ENCODE results near the gene PDE6A. TPM values are rescaled to one million over a fixed set of nuclear protein-coding genes. Genes with fewer than 3 reads are reported as not detected.
A peak's percentile ranks its signal among the peaks of the same experiment; 100 is the strongest.

The PDE6A gene
- total and polyA plus RNA-seq, 4 donors, result 0.13 TPM; not detected in 3

DNA sequence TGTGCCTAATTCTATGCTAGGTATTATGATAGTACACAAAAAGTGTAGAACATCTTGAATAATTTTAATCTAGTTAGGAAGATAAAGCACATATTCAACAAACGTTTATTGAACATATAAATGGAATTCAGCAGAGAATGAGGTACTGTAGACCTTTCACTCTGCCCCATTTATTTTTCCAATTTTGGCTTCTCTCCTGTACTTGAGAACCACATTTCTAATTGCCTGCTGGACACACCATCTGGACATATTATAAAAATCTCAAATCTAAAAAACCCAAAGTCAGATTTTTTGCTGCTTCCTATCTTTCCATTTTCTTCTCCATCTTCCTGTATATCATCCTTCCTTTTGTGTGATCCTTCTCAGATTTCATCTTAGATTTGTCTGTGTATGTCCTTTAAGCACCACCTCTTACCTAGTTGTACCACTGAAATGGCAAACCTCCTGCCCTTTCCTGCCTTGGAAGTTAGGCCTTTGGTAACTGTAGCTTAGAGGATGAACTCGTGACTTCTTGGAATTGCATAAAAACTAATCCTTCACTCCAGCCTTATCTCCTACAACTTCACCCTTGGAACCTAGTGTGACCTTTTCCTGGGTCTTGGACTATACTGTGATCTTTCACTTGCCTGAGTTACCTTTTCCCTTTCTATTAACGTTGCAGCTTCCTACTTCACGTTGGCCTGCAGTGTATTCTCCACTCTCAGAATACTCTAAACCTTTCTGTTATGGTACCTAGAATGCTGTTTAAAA lies 24.8 kb upstream of the PDE6A start:
- no peak overlapping the region for H3K4me3 ChIP-seq (ENCODE audit: low read length in 2 of 2)
- ATAC-seq (ENCODE audit: low FRiP score) (no peak), DNase-seq (no peak)
- intact Hi-C loops (cut with DNase I), result loop anchor here in 1 of 2 donors (10.0 kb wide), 1 partner anchor 795 kb away; no protein-coding TSS in a partner anchor
- no peaks in the 10 kb centered on the region for H3K9me3 ChIP-seq (ENCODE audit: control insufficient read depth, low read length)
- H3K27ac ChIP-seq (ENCODE audit: low read depth in 1 of 2, low read length in 2 of 2), result no peak overlapping the region
- no peaks in the 10 kb centered on the region for H3K27me3 ChIP-seq (ENCODE audit: control insufficient read depth in 1 of 2, insufficient read depth in 2 of 2, low read length in 1 of 2)
- no peaks in the 10 kb centered on the region for H3K36me3 ChIP-seq (ENCODE audit: control insufficient read depth in 1 of 2, insufficient read depth in 2 of 2, low read length in 1 of 2)
- H3K4me1 ChIP-seq (ENCODE audit: control insufficient read depth in 1 of 2, insufficient read depth in 2 of 2, low read length in 2 of 2), result no peaks in the 10 kb centered on the region
- 87 to 91% methylated on average over 4 of the region's 4 CpGs for WGBS, 2 donors

DNA sequence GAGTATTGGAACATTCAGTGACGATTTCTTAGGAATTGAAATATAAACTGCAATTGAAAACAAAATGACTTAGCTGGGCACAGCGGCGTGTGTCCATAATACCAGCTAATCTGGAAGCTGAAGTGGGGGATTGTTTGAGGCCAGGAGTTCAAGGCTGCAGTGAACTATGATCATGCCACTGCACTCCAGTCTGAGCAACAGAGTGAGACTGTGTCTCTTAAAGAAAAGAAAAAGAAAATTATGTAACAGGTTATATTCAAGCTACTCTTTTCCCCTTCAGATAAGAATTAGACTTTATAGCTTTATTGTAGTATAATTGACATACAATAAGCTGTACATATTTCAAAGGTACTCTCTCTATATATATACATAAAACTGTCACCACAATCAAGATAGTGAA lies 22.4 kb upstream of the PDE6A start:
- intact Hi-C loops (cut with DNase I), result loop anchor here in 1 of 2 donors (10.0 kb wide), 1 partner anchor 792 kb away; no protein-coding TSS in a partner anchor
- 88 to 92% methylated on average over 3 of the region's 3 CpGs for WGBS, 2 donors

DNA sequence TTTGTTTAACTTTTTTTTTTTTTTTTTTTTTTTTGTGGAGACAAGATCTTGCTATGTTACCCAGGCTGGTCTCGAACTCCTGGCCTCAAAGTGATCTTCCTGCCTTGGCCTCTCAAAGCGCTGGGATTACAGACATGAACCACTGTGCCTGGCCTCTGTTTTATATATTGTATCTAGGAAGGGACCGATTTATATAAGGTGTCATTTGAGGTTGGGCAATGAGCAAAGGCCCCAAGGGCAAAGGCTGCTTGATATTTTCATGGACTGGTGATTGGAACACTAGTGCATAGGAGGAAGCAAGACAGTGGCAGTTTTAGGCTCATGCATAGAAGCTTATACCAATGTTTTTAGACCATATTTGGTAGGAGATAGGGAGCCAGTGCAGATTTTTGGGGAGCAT lies 19.1 kb upstream of the PDE6A start:
- no peak overlapping the region for H3K27ac ChIP-seq (ENCODE audit: low read depth in 1 of 2, low read length in 2 of 2)
- intact Hi-C loops (cut with DNase I), result loop anchor here (2.0 to 10.0 kb wide), 4 partner anchors 46 to 789 kb away; no protein-coding TSS in a partner anchor
- WGBS, 2 donors, result 99 to 100% methylated on average over 3 of the region's 3 CpGs
- no peaks in the 10 kb centered on the region for H3K9me3 ChIP-seq (ENCODE audit: control insufficient read depth, low read length)
- H3K27me3 ChIP-seq (ENCODE audit: control insufficient read depth in 1 of 2, insufficient read depth in 2 of 2, low read length in 1 of 2), result no peaks in the 10 kb centered on the region
- ATAC-seq (ENCODE audit: low FRiP score), result no peak
- no peaks in the 10 kb centered on the region for H3K36me3 ChIP-seq (ENCODE audit: control insufficient read depth in 1 of 2, insufficient read depth in 2 of 2, low read length in 1 of 2)
- no peak overlapping the region for H3K4me3 ChIP-seq (ENCODE audit: low read length in 2 of 2)
- H3K4me1 ChIP-seq (ENCODE audit: control insufficient read depth in 1 of 2, insufficient read depth in 2 of 2, low read length in 2 of 2), result no peaks in the 10 kb centered on the region
- DNase-seq, result no peak

More for the DNA sequence above, 22.4 kb upstream of the PDE6A start:
- Histone ChIP-seq H3K27me3 (ENCODE audit: control insufficient read depth in 1 of 2, insufficient read depth in 2 of 2, low read length in 1 of 2) (no peaks in the 10 kb centered on the region), H3K36me3 (ENCODE audit: control insufficient read depth in 1 of 2, insufficient read depth in 2 of 2, low read length in 1 of 2) (no peaks in the 10 kb centered on the region), H3K4me3 (ENCODE audit: low read length in 2 of 2) (no peak overlapping the region), H3K27ac (ENCODE audit: low read depth in 1 of 2, low read length in 2 of 2) (no peak overlapping the region), H3K4me1 (ENCODE audit: control insufficient read depth in 1 of 2, insufficient read depth in 2 of 2, low read length in 2 of 2) (no peaks in the 10 kb centered on the region), H3K9me3 (ENCODE audit: control insufficient read depth, low read length) (no peaks in the 10 kb centered on the region)
- DNase-seq, result no peak
- ATAC-seq (ENCODE audit: low FRiP score), result no peak

DNA sequence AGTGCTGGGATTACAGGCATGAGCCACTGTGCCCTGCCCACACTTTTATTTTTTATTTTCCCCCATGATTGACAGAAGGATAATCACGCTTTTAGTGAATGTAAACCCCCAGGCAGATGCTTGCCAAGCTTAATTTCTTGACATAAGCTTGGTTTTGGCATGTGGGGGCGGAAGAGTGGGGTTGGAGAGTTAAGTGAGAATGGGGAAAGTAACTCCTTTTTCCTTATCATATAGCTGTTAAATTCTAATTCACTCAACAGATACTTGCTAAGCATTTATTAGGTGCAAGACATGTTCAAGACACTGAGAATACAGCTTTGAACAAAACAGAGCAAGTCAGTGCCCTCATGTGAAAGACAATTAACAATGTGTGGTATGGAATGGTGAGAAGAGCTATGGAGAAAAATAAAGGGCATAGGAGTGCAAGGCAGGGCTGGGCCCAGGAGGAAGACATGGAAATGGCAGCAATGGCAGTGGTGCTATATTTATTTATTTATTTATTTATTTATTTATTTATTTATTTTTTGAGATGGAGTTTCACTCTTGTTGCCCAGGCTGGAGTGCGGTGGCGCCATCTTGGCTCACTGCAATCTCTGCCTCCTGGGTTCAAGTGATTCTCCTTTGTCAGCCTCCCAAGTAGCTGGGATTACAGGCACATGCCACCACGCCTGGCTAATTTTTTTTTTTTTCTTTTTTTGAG lies 18.2 kb upstream of the PDE6A start:
- H3K27ac ChIP-seq (ENCODE audit: low read depth in 1 of 2, low read length in 2 of 2), result no peak overlapping the region
- DNase-seq (no peak), ATAC-seq (ENCODE audit: low FRiP score) (no peak)
- intact Hi-C loops (cut with DNase I), result loop anchor here (2.0 to 10.0 kb wide), 4 partner anchors 45 to 788 kb away; no protein-coding TSS in a partner anchor
- no peaks in the 10 kb centered on the region for H3K4me1 ChIP-seq (ENCODE audit: control insufficient read depth in 1 of 2, insufficient read depth in 2 of 2, low read length in 2 of 2)
- no peak overlapping the region for H3K4me3 ChIP-seq (ENCODE audit: low read length in 2 of 2)
- WGBS, 2 donors, result 88 to 94% methylated on average over 5 of the region's 5 CpGs
- no peaks in the 10 kb centered on the region for H3K27me3 ChIP-seq (ENCODE audit: control insufficient read depth in 1 of 2, insufficient read depth in 2 of 2, low read length in 1 of 2)
- no peaks in the 10 kb centered on the region for H3K36me3 ChIP-seq (ENCODE audit: control insufficient read depth in 1 of 2, insufficient read depth in 2 of 2, low read length in 1 of 2)
- no peaks in the 10 kb centered on the region for H3K9me3 ChIP-seq (ENCODE audit: control insufficient read depth, low read length)

DNA sequence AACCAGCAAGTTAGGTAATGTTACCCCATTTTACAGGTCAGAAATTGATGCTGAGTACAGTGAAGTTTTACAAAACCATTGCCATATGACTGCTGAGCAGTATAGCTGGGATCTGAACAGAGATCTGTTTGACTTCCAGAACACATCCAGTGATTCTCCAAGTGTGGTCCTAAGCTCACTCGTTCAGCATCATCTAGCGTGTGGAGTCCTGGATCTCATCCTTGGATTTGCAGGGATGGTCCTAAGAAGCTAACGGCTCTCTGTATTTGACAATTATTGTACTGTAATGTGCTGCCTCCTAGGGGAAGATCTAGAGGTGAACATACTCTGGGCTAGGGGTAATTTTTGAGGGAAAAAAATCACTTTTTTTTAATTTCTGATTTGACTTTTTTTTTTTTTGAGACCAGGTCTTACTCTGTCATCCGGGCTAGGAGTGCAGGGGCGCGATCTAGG lies 17.4 kb upstream of the PDE6A start:
- Histone ChIP-seq H3K4me1 (ENCODE audit: control insufficient read depth in 1 of 2, insufficient read depth in 2 of 2, low read length in 2 of 2) (no peaks in the 10 kb centered on the region), H3K27ac (ENCODE audit: low read depth in 1 of 2, low read length in 2 of 2) (peak overlapping the region in 1 of 2 donors; percentile 30), H3K27me3 (ENCODE audit: control insufficient read depth in 1 of 2, insufficient read depth in 2 of 2, low read length in 1 of 2) (no peaks in the 10 kb centered on the region), H3K4me3 (ENCODE audit: low read length in 2 of 2) (no peak overlapping the region), H3K9me3 (ENCODE audit: control insufficient read depth, low read length) (no peaks in the 10 kb centered on the region), H3K36me3 (ENCODE audit: control insufficient read depth in 1 of 2, insufficient read depth in 2 of 2, low read length in 1 of 2) (no peaks in the 10 kb centered on the region)
- ATAC-seq (ENCODE audit: low FRiP score) (no peak), DNase-seq (no peak)
- 50% methylated on average over 6 of the region's 6 CpGs for WGBS, 2 donors
- intact Hi-C loops (cut with DNase I), result loop anchor here (2.0 to 10.0 kb wide), 5 partner anchors 45 to 787 kb away; no protein-coding TSS in a partner anchor

DNA sequence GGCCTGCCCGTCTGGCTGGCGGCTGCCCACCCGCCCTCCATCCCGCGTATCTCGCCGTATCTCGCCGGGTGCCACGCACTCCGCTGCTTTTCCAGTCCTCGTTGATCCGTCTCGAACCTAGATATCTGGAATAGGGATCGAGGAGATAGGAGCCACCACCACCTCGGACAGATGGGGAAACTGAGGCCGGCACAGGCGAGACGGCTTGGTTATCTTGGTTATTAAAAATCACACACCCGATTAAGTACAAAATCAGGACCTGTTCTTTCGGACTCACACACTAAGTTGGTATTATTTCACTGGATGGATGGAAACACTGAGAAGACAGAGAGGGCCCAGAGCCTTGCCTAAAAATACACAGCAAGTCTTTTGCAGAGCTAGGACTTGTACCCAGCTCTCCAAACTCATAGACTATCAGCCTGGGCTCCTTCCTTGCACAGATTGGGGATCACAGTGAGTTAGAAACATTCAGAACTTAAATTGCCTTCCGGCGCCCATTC lies 16.6 kb upstream of the PDE6A start:
- 9 to 10% methylated on average over 23 of the region's 23 CpGs for WGBS, 2 donors
- no peak for ATAC-seq (ENCODE audit: low FRiP score)
- Histone ChIP-seq H3K27ac (ENCODE audit: low read depth in 1 of 2, low read length in 2 of 2) (peak overlapping the region in 1 of 2 donors; percentile 75), H3K36me3 (ENCODE audit: control insufficient read depth in 1 of 2, insufficient read depth in 2 of 2, low read length in 1 of 2) (no peaks in the 10 kb centered on the region), H3K27me3 (ENCODE audit: control insufficient read depth in 1 of 2, insufficient read depth in 2 of 2, low read length in 1 of 2) (no peaks in the 10 kb centered on the region), H3K4me3 (ENCODE audit: low read length in 2 of 2) (peak overlapping the region; percentile 45 to 91), H3K9me3 (ENCODE audit: control insufficient read depth, low read length) (no peaks in the 10 kb centered on the region), H3K4me1 (ENCODE audit: control insufficient read depth in 1 of 2, insufficient read depth in 2 of 2, low read length in 2 of 2) (no peaks in the 10 kb centered on the region)
- intact Hi-C loops (cut with DNase I), result loop anchor here (2.0 to 10.0 kb wide), 4 partner anchors 44 to 786 kb away; no protein-coding TSS in a partner anchor
- DNase-seq, result no peak

DNA sequence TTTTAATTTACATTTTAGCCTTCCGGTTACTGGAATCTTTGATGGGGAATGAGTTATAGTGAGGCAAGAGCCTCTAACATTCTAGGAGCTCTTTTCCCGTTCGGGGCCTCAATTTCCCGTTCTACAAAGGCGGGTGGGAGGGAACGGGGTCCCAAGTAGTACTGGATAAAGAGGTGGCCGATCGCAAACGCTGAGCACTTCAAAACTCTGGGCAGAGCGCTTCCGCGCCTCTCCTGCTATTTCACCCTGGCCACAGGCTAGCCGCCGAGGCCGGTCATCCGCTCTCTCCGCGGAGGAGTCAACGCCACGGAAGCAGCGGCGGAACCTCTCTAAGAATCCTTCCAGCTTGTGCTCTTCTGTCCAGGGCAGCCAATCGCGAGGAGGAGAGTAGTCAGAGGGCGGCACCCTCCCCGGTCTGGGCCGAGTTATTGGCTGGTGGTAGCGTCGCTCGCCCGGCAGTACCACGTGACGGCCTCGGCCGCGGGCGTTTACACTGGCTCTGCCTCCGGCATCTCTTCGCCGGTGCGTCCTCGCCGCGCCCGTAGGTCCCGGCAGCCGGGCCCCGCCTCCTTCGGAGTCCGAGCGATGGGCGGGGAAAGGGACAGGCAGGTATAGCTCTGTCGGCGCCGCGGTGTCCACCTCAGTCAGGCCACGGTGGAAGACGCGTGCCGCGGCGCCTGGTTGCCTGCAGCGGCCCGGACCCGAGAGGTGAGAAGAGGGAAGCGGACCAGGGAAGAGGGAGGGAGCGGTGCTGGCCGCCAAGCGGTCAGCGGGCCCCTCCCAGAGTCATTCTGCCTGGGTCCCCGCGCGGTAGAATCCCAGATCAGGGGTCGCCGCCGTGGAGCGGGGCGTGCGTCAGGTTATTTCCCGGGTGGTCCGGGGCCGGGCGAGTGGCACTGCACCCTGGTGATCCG lies 15.9 kb upstream of the PDE6A start, which contains the start of gene SLC26A2:
TSS of gene SLC26A2 (plus strand) at position 487 of the 914 bp plus-strand sequence. CDS start 16,895 bp downstream, outside the sequence.
- ATAC-seq (ENCODE audit: low FRiP score), result peak; percentile 100
- H3K9me3 ChIP-seq (ENCODE audit: control insufficient read depth, low read length), result no peaks in the 10 kb centered on the region
- no peaks in the 10 kb centered on the region for H3K4me1 ChIP-seq (ENCODE audit: control insufficient read depth in 1 of 2, insufficient read depth in 2 of 2, low read length in 2 of 2)
- 0 to 1% methylated on average over 68 to 84 of the region's 84 CpGs for WGBS, 2 donors
- peak; percentile 99 for DNase-seq
- no peaks in the 10 kb centered on the region for H3K36me3 ChIP-seq (ENCODE audit: control insufficient read depth in 1 of 2, insufficient read depth in 2 of 2, low read length in 1 of 2)
- H3K27me3 ChIP-seq (ENCODE audit: control insufficient read depth in 1 of 2, insufficient read depth in 2 of 2, low read length in 1 of 2), result no peaks in the 10 kb centered on the region
- intact Hi-C loops (cut with DNase I), result loop anchor here (2.0 to 10.0 kb wide), 4 partner anchors 43 to 786 kb away; no protein-coding TSS in a partner anchor
- H3K27ac ChIP-seq (ENCODE audit: low read depth in 1 of 2, low read length in 2 of 2), result peak within 1 kb of the TSS; percentile 64 to 75
- peak within 1 kb of the TSS; percentile 45 to 91 for H3K4me3 ChIP-seq (ENCODE audit: low read length in 2 of 2)

Data from aorta (tissue), 5 donors.